Central memory CD8-positive, alpha-beta T cell (primary cell): Measurements from ENCODE around the gene CPNE7.

Source experiments
- ATAC-seq: fragments of 150-1000 bp; cut with Tn5 transposase; replicated peaks from 2 replicates; pipeline ENCODE4 v1.10.0; 2022; ENCODE audit warnings: mild to moderate bottlenecking, moderate FRiP score, moderate number of reproducible peaks; ENCODE audit not compliant: poor library complexity, severe bottlenecking; ENCODE audit errors: extremely low read depth
- DNase-seq, 2 donors: peaks; one replicate each; pipeline ENCODE4 v3.0.0; 2021; ENCODE audit warnings: low spot score in 2 of 2
- H3K27ac Mint-ChIP-seq: one replicate; pipeline ENCODE4 v1.8.0; 2022; ENCODE audit warnings: low read depth, mild to moderate bottlenecking, moderate library complexity, mixed read lengths
- H3K27me3 Mint-ChIP-seq: one replicate; pipeline ENCODE4 v1.8.0; 2022; ENCODE audit warnings: mixed read lengths
- H3K36me3 Mint-ChIP-seq: one replicate; pipeline ENCODE4 v1.8.0; 2022; ENCODE audit warnings: mild to moderate bottlenecking, moderate library complexity, mixed read lengths; ENCODE audit not compliant: insufficient read depth
- H3K4me1 Mint-ChIP-seq: one replicate; pipeline ENCODE4 v1.8.0; 2022; ENCODE audit warnings: mixed read lengths
- H3K4me3 Mint-ChIP-seq: one replicate; pipeline ENCODE4 v1.8.0; 2022; ENCODE audit warnings: mild to moderate bottlenecking, moderate library complexity, mixed read lengths
- H3K9me3 Mint-ChIP-seq: one replicate; pipeline ENCODE4 v1.8.0; 2022; ENCODE audit warnings: mixed read lengths

Gene CPNE7

DNA sequence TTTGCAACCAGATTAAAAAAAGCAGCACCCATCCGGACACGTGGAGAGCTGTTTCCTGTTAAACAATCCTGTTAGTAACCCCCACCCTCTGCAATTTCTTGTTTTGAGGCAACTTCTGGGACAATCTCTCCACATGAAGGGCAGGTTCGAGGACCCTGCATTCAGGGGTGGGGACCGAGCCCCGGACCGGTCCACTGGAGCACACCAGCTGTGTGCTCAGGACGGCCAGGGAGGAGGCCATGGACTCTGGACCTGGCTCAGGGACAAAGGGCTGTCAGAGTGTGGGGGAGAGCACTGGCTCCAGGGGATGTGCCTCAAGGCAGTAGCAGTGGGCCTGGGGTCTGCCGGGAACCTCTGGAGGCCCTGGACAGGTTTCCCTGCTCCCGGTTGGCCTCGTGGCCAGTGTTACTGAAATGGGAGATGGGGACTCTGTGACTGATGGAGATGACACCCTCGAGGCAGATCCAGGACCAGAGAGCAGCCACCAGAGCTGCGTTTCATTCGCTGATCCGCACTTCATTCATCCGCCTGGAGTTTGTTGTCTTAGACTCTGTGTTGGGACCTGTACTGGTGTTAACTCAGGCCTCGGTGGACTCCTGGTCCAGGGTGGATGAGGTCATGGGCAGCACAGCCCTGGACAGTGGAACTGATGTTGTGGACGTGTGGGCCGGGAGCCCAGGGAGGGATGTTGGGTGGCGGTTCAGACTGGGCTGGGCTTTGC is 2.9 kb upstream of the CPNE7 start:
- peak overlapping the region; percentile 25 for H3K4me3 Mint-ChIP-seq
- peaks cover 26% of the 10 kb centered on the region for H3K27me3 Mint-ChIP-seq
- DNase-seq = no peak
- ATAC-seq = no peak
- H3K27ac Mint-ChIP-seq = no peak overlapping the region
- H3K36me3 Mint-ChIP-seq = peaks cover 5% of the 10 kb centered on the region
- H3K9me3 Mint-ChIP-seq = no peaks in the 10 kb centered on the region
- H3K4me1 Mint-ChIP-seq = peaks cover 8% of the 10 kb centered on the region

DNA sequence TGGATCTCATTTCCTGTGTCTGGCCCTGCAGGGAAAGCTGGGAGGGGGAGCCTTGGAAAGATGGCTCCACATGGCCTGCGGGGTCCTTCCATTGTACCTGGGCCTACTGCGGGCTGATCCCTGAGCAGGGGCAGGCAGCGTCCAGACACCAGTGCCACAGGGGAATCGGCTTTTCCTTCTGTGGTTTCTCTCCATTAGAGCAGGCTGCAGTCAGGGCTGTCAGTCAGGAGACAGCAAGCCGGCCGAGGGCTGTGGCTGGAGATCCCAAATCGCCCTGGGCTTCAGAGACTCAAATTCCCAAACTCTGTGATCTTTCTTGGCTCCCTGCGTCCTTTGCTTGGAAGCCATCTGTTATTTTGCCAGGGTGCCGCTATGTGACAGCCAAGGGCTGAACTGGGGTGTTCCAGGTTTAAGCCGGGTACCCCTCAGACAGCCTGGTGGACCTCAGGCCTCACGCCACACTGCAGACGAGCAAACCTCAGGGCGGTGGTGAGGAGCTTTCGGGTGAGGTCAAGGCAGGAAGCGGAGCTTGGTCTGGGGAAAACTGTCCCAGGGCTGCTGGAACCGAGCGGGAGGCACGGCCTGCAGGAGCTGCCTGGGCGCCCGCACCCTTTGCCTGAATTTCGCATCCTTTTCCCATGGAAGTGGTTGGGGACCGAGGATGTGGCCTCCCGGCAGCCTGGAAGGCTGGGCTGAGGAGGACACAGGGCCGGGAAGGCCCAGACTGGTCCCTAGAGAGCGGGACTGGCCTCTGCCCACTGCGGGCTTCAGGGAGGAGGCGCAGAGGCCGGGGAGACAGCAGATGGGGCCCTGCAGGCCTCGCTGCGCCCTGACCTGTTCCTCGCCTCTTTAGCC is 1.5 kb upstream of the CPNE7 start:
- H3K9me3 Mint-ChIP-seq = no peaks in the 10 kb centered on the region
- peaks cover 26% of the 10 kb centered on the region for H3K27me3 Mint-ChIP-seq
- peak overlapping the region; percentile 25 for H3K4me3 Mint-ChIP-seq
- no peak for DNase-seq
- peaks cover 8% of the 10 kb centered on the region for H3K4me1 Mint-ChIP-seq
- ATAC-seq = no peak
- peaks cover 10% of the 10 kb centered on the region for H3K36me3 Mint-ChIP-seq
- H3K27ac Mint-ChIP-seq = no peak overlapping the region

GRCh38 chr16:89574681-89575246 is 794 bp upstream of the CPNE7 start:
- H3K27me3 Mint-ChIP-seq = peaks cover 26% of the 10 kb centered on the region
- H3K4me3 Mint-ChIP-seq = peak overlapping the region; percentile 48
- no peaks in the 10 kb centered on the region for H3K9me3 Mint-ChIP-seq
- H3K27ac Mint-ChIP-seq = no peak overlapping the region
- DNase-seq = no peak
- peaks cover 8% of the 10 kb centered on the region for H3K4me1 Mint-ChIP-seq
- peak; percentile 59 for ATAC-seq
- H3K36me3 Mint-ChIP-seq = peaks cover 10% of the 10 kb centered on the region

GRCh38 chr16:89576153-89577054 is 846 bp downstream of the CPNE7 start:
- H3K27me3 Mint-ChIP-seq = peaks cover 26% of the 10 kb centered on the region
- DNase-seq = no peak
- ATAC-seq = no peak
- H3K4me1 Mint-ChIP-seq = peaks cover 8% of the 10 kb centered on the region
- no peaks in the 10 kb centered on the region for H3K9me3 Mint-ChIP-seq
- peaks cover 7% of the 10 kb centered on the region for H3K36me3 Mint-ChIP-seq
- H3K4me3 Mint-ChIP-seq = peak overlapping the region; percentile 19
- no peak overlapping the region for H3K27ac Mint-ChIP-seq

DNA sequence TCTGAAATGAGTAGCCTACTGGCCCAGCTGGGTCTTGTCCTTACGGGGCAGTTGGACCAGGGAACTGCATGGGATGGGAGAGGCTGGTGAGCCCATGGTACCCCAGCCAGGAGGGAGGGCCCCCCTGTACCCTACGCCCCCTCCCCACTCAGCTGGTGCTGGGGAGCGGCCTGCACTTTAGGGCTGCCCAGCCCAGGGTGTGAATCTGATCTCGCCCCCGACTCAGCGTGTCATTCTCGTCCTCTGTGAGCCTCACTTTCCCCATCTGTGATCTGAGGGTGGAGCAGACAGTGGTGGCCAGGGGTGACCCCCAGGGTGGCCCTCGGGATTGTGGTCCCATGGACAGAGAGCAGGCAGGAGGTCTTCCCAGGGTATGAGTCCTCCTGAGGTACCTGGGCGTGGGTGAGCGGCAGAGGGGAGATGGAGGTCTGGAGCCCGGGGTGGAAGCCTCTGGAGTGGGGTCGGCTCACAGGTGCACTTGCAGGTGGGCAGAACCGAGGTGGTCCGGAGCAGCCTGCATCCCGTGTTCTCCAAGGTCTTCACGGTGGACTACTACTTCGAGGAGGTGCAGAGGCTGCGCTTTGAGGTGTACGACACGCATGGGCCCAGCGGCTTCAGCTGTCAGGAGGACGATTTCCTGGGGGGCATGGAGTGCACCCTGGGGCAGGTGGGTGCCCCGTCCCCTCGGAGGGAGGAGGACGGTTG is 1.6 kb downstream of the CPNE7 start:
- Mint-ChIP-seq H3K9me3 (no peaks in the 10 kb centered on the region), H3K4me1 (peaks cover under 1% of the 10 kb centered on the region), H3K36me3 (peaks cover 7% of the 10 kb centered on the region), H3K27me3 (peaks cover 20% of the 10 kb centered on the region), H3K27ac (no peak overlapping the region), H3K4me3 (peak overlapping the region; percentile 19)
- DNase-seq (no peak), ATAC-seq (no peak)

- Mint-ChIP-seq H3K27me3 (no peaks in the 10 kb centered on the region), H3K36me3 (peaks cover 6% of the 10 kb centered on the region), H3K9me3 (no peaks in the 10 kb centered on the region), H3K27ac (no peak overlapping the region), H3K4me3 (no peak overlapping the region), H3K4me1 (no peaks in the 10 kb centered on the region)
- no peak for DNase-seq
- ATAC-seq = no peak
Measured at GRCh38 chr16:89579351-89579750, 3.8 kb downstream of the CPNE7 start.

- H3K4me1 Mint-ChIP-seq = no peaks in the 10 kb centered on the region
- peaks cover 8% of the 10 kb centered on the region for H3K36me3 Mint-ChIP-seq
- no peaks in the 10 kb centered on the region for H3K9me3 Mint-ChIP-seq
- ATAC-seq (no peak), DNase-seq (no peak)
- H3K27me3 Mint-ChIP-seq = no peaks in the 10 kb centered on the region
- H3K4me3 Mint-ChIP-seq = no peak overlapping the region
- H3K27ac Mint-ChIP-seq = no peak overlapping the region
Measured at GRCh38 chr16:89581045-89581695, 5.6 kb downstream of the CPNE7 start.

- no peaks in the 10 kb centered on the region for H3K4me1 Mint-ChIP-seq
- H3K4me3 Mint-ChIP-seq = no peak overlapping the region
- no peaks in the 10 kb centered on the region for H3K27me3 Mint-ChIP-seq
- peaks cover 8% of the 10 kb centered on the region for H3K36me3 Mint-ChIP-seq
- DNase-seq (no peak), ATAC-seq (no peak)
- no peaks in the 10 kb centered on the region for H3K9me3 Mint-ChIP-seq
- no peak overlapping the region for H3K27ac Mint-ChIP-seq
Measured at GRCh38 chr16:89581861-89582563, 6.5 kb downstream of the CPNE7 start.

DNA sequence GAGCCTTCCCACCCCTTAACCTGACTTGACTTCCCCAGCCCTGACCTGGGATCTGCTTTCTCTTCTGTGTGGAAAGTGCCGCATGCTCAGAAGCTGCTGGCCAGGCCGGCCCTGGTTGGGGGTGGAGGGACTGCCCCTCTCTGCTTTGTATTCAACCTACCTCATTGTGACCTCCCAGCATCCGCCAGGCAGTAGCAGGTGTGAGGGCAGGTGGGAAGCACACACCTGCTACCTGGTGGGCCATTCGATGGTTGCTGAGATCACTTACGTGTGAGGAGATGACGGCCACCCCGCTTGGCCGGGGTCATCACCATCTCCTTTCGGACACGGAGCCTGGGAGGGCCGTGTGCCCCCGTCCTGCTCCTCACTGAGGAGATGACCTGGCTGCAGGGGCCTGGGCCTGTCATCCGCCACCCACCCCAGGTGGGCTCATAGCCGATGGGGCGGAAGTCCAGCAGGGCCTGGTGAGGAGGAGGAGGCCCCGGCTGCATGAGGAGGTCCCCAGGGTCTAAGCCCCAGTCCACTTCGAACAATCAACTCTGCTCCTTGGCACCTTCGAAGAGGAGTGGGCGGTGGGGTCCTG is 7.1 kb downstream of the CPNE7 start:
- ATAC-seq (no peak), DNase-seq (no peak)
- peaks cover 8% of the 10 kb centered on the region for H3K36me3 Mint-ChIP-seq
- no peak overlapping the region for H3K27ac Mint-ChIP-seq
- no peaks in the 10 kb centered on the region for H3K9me3 Mint-ChIP-seq
- no peak overlapping the region for H3K4me3 Mint-ChIP-seq
- H3K27me3 Mint-ChIP-seq = no peaks in the 10 kb centered on the region
- no peaks in the 10 kb centered on the region for H3K4me1 Mint-ChIP-seq

DNA sequence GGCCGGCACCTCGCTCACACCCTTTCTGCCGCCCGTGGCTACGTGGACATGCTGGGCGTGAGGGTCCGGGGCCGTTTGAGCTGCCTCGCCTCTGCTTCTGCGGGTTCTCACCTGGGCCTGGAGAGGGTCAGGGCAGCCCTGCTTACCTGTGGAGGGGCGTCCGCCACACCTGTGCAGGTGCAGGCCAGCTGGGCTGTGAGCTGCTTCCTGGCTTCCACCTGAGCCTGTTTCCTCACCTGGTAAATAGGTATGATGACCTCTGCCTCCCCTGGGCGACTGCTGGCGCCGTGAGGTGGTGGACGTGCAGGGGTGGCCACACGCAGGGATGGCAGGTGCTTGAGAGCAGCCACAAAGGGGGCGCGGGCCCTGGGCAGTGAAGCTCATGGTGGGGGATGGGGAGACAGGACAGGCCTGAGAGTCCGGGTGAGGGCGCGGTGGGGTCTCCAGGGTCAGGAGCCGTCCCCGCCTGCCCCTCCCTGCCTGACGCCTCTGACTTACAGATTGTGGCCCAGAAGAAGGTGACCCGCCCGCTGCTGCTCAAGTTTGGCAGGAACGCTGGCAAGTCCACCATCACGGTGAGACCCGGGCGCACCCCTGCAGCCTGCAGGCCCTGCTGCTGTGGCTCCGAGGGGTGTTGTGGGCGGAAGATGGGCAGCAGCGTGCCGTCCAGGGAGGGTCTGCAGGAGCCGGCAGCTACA is 7.8 kb downstream of the CPNE7 start:
- ATAC-seq = no peak
- Mint-ChIP-seq H3K27me3 (no peaks in the 10 kb centered on the region), H3K4me3 (no peak overlapping the region), H3K9me3 (no peaks in the 10 kb centered on the region), H3K36me3 (peaks cover 6% of the 10 kb centered on the region), H3K4me1 (no peaks in the 10 kb centered on the region), H3K27ac (no peak overlapping the region)
- DNase-seq = no peak
